Liver (tissue), 3 donors: ENCODE measurements around the gene OR2M2.

Source experiments
- ATF3 ChIP-seq: IDR thresholded peaks from 2 replicates; pipeline ENCODE4 v1.6.1; 2016; ENCODE audit warnings: antibody characterized with exemption
- CTCF ChIP-seq: fragments of 150-350 bp; IDR thresholded peaks from 2 replicates; pipeline ENCODE4 v1.5.1; 2017; ENCODE audit warnings: improper control_type of control experiment, low read depth, low read length; ENCODE audit not compliant: missing input control
- EGR1 ChIP-seq, 2 donors: IDR thresholded peaks; 2 replicates each; pipeline ENCODE4 v1.6.1; 2016 to 2018; ENCODE audit warnings: antibody characterized with exemption in 2 of 2, low read depth in 2 of 2
- JUND ChIP-seq, 2 donors: IDR thresholded peaks; 2 replicates each; pipeline ENCODE4 v1.6.1; 2016; ENCODE audit warnings: antibody characterized with exemption in 2 of 2
- MAX ChIP-seq: IDR thresholded peaks from 2 replicates; pipeline ENCODE4 v1.6.1; 2016; ENCODE audit warnings: antibody characterized with exemption
- REST ChIP-seq: IDR thresholded peaks from 2 replicates; pipeline ENCODE4 v1.6.1; 2016; ENCODE audit warnings: antibody characterized with exemption, mild to moderate bottlenecking
- RXRA ChIP-seq, 2 donors: IDR thresholded peaks; 2 replicates each; pipeline ENCODE4 v1.6.1; 2017 to 2018; ENCODE audit warnings: antibody characterized with exemption in 2 of 2, mild to moderate bottlenecking in 1 of 2
- donor health status: healthy.
- donor health status: healthy.

GRCh38 chr1:248215880-248216279, 41.3 kb downstream of the OR2M2 start:
- no peak for TF ChIP-seq REST
- TF ChIP-seq JUND (IDR thresholded peaks at IDR 0.05) = no peak
- no peak for TF ChIP-seq CTCF
- no peak for TF ChIP-seq RXRA (IDR thresholded peaks at IDR 0.05)
- no peak for TF ChIP-seq ATF3
- no peak for TF ChIP-seq EGR1 (IDR thresholded peaks at IDR 0.05; ENCODE audit: low read depth in 2 of 2)
- no peak for TF ChIP-seq MAX
